GM23338 (cell line): ENCODE results near the gene MVB12B. TPM values are rescaled to one million over a fixed set of nuclear protein-coding genes. Genes with fewer than 3 reads are reported as not detected.

Experiments
- ATAC-seq: fragments of 200-7000 bp; cut with Tn5 transposase; 3 replicates; pipeline ENCODE4 v1.9.1; 2020
- DNase-seq: peaks from one replicate; pipeline ENCODE4 v3.0.0-alpha.2; 2015; ENCODE audit warnings: low spot score
- H2AFZ ChIP-seq: fragments of 200-600 bp; sonication (generic); 2 replicates; pipeline ENCODE4 v1.8.0; 2016; ENCODE audit warnings: antibody characterized with exemption, mild to moderate bottlenecking, moderate library complexity
- H3F3A ChIP-seq: fragments of 200-600 bp; sonication (generic); replicated peaks from 2 replicates; pipeline ENCODE4 v1.8.0; 2017; ENCODE audit warnings: antibody characterized with exemption, mixed run types, low read depth
- H3K27ac ChIP-seq: fragments of 200-600 bp; sonication (generic); 2 replicates; pipeline ENCODE4 v1.6.1; 2016; ENCODE audit warnings: low read depth
- H3K27me3 ChIP-seq: fragments of 200-600 bp; sonication (generic); 2 replicates; pipeline ENCODE4 v1.8.0; 2016; ENCODE audit warnings: mild to moderate bottlenecking, mixed run types, moderate library complexity; ENCODE audit not compliant: insufficient read depth
- H3K36me3 ChIP-seq: fragments of 200-600 bp; sonication (generic); 2 replicates; pipeline ENCODE4 v1.8.0; 2016; ENCODE audit warnings: mild to moderate bottlenecking; ENCODE audit not compliant: insufficient read depth
- H3K4me1 ChIP-seq: fragments of 200-600 bp; sonication (generic); 2 replicates; pipeline ENCODE4 v1.8.0; 2016; ENCODE audit warnings: mild to moderate bottlenecking, moderate library complexity; ENCODE audit not compliant: insufficient read depth
- H3K4me2 ChIP-seq: fragments of 200-600 bp; sonication (generic); 2 replicates; pipeline ENCODE4 v1.7.1; 2017; ENCODE audit warnings: mixed run types
- H3K4me3 ChIP-seq: fragments of 200-600 bp; sonication (generic); 2 replicates; pipeline ENCODE4 v1.6.1; 2016; ENCODE audit warnings: mixed run types
- H3K79me2 ChIP-seq: fragments of 200-600 bp; sonication (generic); replicated peaks from 2 replicates; pipeline ENCODE4 v1.8.0; 2017; ENCODE audit warnings: mild to moderate bottlenecking; ENCODE audit not compliant: insufficient read depth
- H3K9me2 ChIP-seq: fragments of 200-600 bp; sonication (generic); 2 replicates; pipeline ENCODE4 v1.8.0; 2017; ENCODE audit not compliant: insufficient read depth
- H4K20me1 ChIP-seq: fragments of 200-600 bp; sonication (generic); replicated peaks from 2 replicates; pipeline ENCODE4 v1.8.0; 2017; ENCODE audit warnings: mild to moderate bottlenecking; ENCODE audit not compliant: insufficient read depth
- H3K27ac Mint-ChIP-seq: 2 replicates; pipeline ENCODE4 v1.8.0; 2020; ENCODE audit warnings: inconsistent platforms, mild to moderate bottlenecking, moderate library complexity, mixed read lengths
- H3K27me3 Mint-ChIP-seq: 3 replicates; pipeline ENCODE4 v1.8.0; 2022; ENCODE audit warnings: low read depth, mild to moderate bottlenecking, moderate library complexity, mixed read lengths, inconsistent platforms; ENCODE audit not compliant: insufficient read depth, poor library complexity
- H3K36me3 Mint-ChIP-seq: 3 replicates; pipeline ENCODE4 v1.8.0; 2021; ENCODE audit warnings: low read depth, mild to moderate bottlenecking, inconsistent platforms, moderate library complexity, mixed read lengths
- H3K4me1 Mint-ChIP-seq: 3 replicates; pipeline ENCODE4 v1.8.0; 2020; ENCODE audit warnings: mild to moderate bottlenecking, inconsistent platforms, mixed read lengths
- H3K4me3 Mint-ChIP-seq: 3 replicates; pipeline ENCODE4 v1.8.0; 2021; ENCODE audit warnings: moderate library complexity, mild to moderate bottlenecking, inconsistent platforms, mixed read lengths
- H3K9me3 Mint-ChIP-seq: 3 replicates; pipeline ENCODE4 v1.8.0; 2020; ENCODE audit warnings: moderate library complexity, mild to moderate bottlenecking, inconsistent platforms, mixed read lengths
- CREB1 ChIP-seq: fragments of 250-450 bp; sonication (Bioruptor Pico); IDR thresholded peaks from 2 replicates; pipeline ENCODE4 v1.5.0; 2020; ENCODE audit warnings: low read depth, mild to moderate bottlenecking, moderate library complexity
- EZH2 ChIP-seq: fragments of 200-600 bp; sonication (generic); IDR thresholded peaks from one replicate; pipeline ENCODE4 v1.8.0; 2017; ENCODE audit warnings: antibody characterized with exemption, mild to moderate bottlenecking, low read depth; ENCODE audit not compliant: unreplicated experiment
- EZH2phosphoT487 ChIP-seq: fragments of 200-600 bp; sonication (generic); IDR thresholded peaks from one replicate; pipeline ENCODE4 v1.8.1; 2018; ENCODE audit warnings: antibody characterized with exemption; ENCODE audit not compliant: unreplicated experiment
- JUNB ChIP-seq: IDR thresholded peaks from one replicate; pipeline ENCODE4 v1.6.1; 2016; ENCODE audit warnings: antibody characterized with exemption; ENCODE audit not compliant: unreplicated experiment
- NANOG ChIP-seq: IDR thresholded peaks from 2 replicates; pipeline ENCODE4 v1.6.1; 2016; ENCODE audit warnings: antibody characterized with exemption, borderline replicate concordance
- POLR2AphosphoS5 ChIP-seq: IDR thresholded peaks from 2 replicates; pipeline ENCODE4 v1.6.1; 2016; ENCODE audit warnings: antibody characterized with exemption, low read depth
- STAT1 ChIP-seq: IDR thresholded peaks from one replicate; pipeline ENCODE4 v1.6.1; 2016; ENCODE audit warnings: antibody characterized with exemption; ENCODE audit not compliant: unreplicated experiment
- polyA plus RNA-seq: library from polyadenylated mRNA; unstranded; fragments of >200 nt; fragmentation: Nextera tagmentation; extraction: Ambion mirVana; gene quantifications from 2 replicates; pipeline ENCODE4 v1.2.1, GENCODE V29; 2016
- total RNA-seq: library from RNA; depleted of rRNA; stranded (reverse); fragments of >200 nt; shearing (Covaris generic); gene quantifications from 2 replicates; pipeline ENCODE4 v1.2.3, GENCODE V29; 2014
- TF ChIP-seq, protein P1 (sequence below): IDR thresholded peaks from 2 replicates; pipeline ENCODE4 v1.6.1; 2016; ENCODE audit warnings: antibody characterized with exemption
- TF ChIP-seq, protein P2 (sequence below), 2 experiments: fragments of 200-600 bp in 1 of 2; sonication (generic) in 1 of 2; conservative IDR thresholded peaks; 2 replicates each; pipeline versions ENCODE4 v1.5.1 to v1.6.1; 2016 to 2017; ENCODE audit warnings: antibody characterized with exemption in 2 of 2, low read depth in 2 of 2, mild to moderate bottlenecking in 2 of 2, moderate library complexity in 1 of 2
- TF ChIP-seq, protein P3 (sequence below): fragments of 250-450 bp; sonication (Bioruptor Pico); IDR thresholded peaks from 2 replicates; pipeline ENCODE4 v1.5.0; 2020; ENCODE audit warnings: mild to moderate bottlenecking, moderate library complexity

The MVB12B gene
- total and polyA plus RNA-seq, 2 experiments from 2014 or later: 1.9 to 6.6 TPM

DNA sequence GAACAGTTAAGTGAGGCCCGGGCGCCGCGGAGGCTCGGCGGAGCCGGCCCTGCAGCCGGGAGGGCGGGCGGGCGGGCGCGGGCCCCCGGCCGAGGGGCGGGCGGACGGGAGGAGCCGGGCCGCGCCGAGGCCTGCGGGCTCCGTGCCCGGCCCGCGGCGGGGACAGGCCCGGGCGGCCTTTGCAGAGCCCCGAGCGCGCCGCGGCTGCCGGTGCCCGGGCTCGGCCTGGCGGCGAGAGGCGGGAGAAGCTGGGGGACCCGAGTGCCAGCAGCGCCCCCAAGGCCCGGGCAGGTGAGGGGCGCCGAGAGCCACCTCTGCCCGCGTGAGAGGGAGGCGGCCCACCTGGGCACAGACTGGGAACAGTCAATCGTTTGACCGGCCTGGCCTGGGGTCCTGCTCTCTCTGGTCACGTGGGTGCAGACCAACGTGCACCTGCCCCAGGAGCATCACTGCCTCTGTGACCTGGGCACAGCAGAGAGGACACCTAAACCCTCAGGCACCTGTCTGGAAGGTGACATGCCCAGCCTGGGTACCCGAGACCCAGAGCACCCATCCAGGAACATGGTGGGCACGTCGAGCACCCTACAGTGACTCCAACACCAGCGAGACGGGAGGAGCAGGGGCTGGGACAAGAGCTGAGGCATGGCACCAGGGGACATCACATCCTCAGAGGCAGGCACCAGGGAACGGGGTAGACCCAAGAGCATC is 531 bp downstream of the MVB12B start:
- peaks cover 18% of the 10 kb centered on the region for H3K9me3 Mint-ChIP-seq
- DNase-seq (peak; percentile 50), ATAC-seq (peak; percentile 67)
- H3K4me3 Mint-ChIP-seq: peak overlapping the region; percentile 64
- Histone ChIP-seq H3K27ac (no peak overlapping the region), H3K4me1 (peaks cover 7% of the 10 kb centered on the region; the same call in 1 of the 2 replicates), H3K36me3 (no peaks in the 10 kb centered on the region), H3F3A (peaks cover 3% of the 10 kb centered on the region; the same call in 1 of the 2 replicates), H3K9me2 (no peaks in the 10 kb centered on the region), H2AFZ (peak overlapping the region; percentile 91), H4K20me1 (no peaks in the 10 kb centered on the region), H3K4me3 (peak overlapping the region; percentile 59), H3K27me3 (peaks cover 15% of the 10 kb centered on the region), H3K4me2 (peak overlapping the region; percentile 80), H3K79me2 (no peaks in the 10 kb centered on the region; the same call in 1 of the 2 replicates)
- H3K4me1 Mint-ChIP-seq: peaks cover 22% of the 10 kb centered on the region
- no peak overlapping the region for H3K27ac Mint-ChIP-seq
- peaks cover 6% of the 10 kb centered on the region for H3K27me3 Mint-ChIP-seq
- peaks cover 10% of the 10 kb centered on the region; the same call in 2 of the 3 replicates for H3K36me3 Mint-ChIP-seq
- TF ChIP-seq, protein P1, sequence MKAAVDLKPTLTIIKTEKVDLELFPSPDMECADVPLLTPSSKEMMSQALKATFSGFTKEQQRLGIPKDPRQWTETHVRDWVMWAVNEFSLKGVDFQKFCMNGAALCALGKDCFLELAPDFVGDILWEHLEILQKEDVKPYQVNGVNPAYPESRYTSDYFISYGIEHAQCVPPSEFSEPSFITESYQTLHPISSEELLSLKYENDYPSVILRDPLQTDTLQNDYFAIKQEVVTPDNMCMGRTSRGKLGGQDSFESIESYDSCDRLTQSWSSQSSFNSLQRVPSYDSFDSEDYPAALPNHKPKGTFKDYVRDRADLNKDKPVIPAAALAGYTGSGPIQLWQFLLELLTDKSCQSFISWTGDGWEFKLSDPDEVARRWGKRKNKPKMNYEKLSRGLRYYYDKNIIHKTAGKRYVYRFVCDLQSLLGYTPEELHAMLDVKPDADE: no peak
- TF ChIP-seq, protein P2, sequence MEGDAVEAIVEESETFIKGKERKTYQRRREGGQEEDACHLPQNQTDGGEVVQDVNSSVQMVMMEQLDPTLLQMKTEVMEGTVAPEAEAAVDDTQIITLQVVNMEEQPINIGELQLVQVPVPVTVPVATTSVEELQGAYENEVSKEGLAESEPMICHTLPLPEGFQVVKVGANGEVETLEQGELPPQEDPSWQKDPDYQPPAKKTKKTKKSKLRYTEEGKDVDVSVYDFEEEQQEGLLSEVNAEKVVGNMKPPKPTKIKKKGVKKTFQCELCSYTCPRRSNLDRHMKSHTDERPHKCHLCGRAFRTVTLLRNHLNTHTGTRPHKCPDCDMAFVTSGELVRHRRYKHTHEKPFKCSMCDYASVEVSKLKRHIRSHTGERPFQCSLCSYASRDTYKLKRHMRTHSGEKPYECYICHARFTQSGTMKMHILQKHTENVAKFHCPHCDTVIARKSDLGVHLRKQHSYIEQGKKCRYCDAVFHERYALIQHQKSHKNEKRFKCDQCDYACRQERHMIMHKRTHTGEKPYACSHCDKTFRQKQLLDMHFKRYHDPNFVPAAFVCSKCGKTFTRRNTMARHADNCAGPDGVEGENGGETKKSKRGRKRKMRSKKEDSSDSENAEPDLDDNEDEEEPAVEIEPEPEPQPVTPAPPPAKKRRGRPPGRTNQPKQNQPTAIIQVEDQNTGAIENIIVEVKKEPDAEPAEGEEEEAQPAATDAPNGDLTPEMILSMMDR (conservative IDR thresholded peaks at IDR 0.05; ENCODE audit: low read depth in 2 of 2): peak in 1 of 2 experiments; percentile 29; a peak in 1 of 4 replicates
- no peak for TF ChIP-seq STAT1
- TF ChIP-seq JUNB: no peak
- no peak for TF ChIP-seq EZH2phosphoT487
- peak; percentile 22; the same call in 1 of the 2 replicates for TF ChIP-seq POLR2AphosphoS5
- no peak for TF ChIP-seq NANOG
- no peak for TF ChIP-seq EZH2
- TF ChIP-seq, protein P3, sequence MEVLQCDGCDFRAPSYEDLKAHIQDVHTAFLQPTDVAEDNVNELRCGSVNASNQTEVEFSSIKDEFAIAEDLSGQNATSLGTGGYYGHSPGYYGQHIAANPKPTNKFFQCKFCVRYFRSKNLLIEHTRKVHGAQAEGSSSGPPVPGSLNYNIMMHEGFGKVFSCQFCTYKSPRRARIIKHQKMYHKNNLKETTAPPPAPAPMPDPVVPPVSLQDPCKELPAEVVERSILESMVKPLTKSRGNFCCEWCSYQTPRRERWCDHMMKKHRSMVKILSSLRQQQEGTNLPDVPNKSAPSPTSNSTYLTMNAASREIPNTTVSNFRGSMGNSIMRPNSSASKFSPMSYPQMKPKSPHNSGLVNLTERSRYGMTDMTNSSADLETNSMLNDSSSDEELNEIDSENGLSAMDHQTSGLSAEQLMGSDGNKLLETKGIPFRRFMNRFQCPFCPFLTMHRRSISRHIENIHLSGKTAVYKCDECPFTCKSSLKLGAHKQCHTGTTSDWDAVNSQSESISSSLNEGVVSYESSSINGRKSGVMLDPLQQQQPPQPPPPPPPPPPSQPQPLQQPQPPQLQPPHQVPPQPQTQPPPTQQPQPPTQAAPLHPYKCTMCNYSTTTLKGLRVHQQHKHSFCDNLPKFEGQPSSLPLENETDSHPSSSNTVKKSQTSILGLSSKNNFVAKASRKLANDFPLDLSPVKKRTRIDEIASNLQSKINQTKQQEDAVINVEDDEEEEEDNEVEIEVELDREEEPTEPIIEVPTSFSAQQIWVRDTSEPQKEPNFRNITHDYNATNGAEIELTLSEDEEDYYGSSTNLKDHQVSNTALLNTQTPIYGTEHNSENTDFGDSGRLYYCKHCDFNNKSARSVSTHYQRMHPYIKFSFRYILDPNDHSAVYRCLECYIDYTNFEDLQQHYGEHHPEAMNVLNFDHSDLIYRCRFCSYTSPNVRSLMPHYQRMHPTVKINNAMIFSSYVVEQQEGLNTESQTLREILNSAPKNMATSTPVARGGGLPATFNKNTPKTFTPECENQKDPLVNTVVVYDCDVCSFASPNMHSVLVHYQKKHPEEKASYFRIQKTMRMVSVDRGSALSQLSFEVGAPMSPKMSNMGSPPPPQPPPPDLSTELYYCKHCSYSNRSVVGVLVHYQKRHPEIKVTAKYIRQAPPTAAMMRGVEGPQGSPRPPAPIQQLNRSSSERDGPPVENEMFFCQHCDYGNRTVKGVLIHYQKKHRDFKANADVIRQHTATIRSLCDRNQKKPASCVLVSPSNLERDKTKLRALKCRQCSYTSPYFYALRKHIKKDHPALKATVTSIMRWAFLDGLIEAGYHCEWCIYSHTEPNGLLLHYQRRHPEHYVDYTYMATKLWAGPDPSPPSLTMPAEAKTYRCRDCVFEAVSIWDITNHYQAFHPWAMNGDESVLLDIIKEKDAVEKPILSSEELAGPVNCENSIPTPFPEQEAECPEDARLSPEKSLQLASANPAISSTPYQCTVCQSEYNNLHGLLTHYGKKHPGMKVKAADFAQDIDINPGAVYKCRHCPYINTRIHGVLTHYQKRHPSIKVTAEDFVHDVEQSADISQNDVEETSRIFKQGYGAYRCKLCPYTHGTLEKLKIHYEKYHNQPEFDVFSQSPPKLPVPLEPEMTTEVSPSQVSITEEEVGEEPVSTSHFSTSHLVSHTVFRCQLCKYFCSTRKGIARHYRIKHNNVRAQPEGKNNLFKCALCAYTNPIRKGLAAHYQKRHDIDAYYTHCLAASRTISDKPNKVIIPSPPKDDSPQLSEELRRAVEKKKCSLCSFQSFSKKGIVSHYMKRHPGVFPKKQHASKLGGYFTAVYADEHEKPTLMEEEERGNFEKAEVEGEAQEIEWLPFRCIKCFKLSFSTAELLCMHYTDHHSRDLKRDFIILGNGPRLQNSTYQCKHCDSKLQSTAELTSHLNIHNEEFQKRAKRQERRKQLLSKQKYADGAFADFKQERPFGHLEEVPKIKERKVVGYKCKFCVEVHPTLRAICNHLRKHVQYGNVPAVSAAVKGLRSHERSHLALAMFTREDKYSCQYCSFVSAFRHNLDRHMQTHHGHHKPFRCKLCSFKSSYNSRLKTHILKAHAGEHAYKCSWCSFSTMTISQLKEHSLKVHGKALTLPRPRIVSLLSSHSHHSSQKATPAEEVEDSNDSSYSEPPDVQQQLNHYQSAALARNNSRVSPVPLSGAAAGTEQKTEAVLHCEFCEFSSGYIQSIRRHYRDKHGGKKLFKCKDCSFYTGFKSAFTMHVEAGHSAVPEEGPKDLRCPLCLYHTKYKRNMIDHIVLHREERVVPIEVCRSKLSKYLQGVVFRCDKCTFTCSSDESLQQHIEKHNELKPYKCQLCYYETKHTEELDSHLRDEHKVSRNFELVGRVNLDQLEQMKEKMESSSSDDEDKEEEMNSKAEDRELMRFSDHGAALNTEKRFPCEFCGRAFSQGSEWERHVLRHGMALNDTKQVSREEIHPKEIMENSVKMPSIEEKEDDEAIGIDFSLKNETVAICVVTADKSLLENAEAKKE (CRISPR knock-in tag): no peak
- no peak for TF ChIP-seq CREB1 (CRISPR knock-in tag)
